B cell (primary cell): ENCODE measurements around the gene RAB24. TPM values are rescaled to one million over a fixed set of nuclear protein-coding genes. Genes with fewer than 3 reads are reported as not detected.

Experiments
- ATAC-seq: fragments of 200-7000 bp; cut with Tn5 transposase; one replicate; pipeline ENCODE4 v1.10.0; 2021; ENCODE audit warnings: low read depth, mild to moderate bottlenecking, moderate number of reproducible peaks, moderate library complexity
- CTCF ChIA-PET: fragments of 350-600 bp; sonication (Branson Sonifier 250); formaldehyde crosslinking; loops from one replicate; lab custom pipeline; 2021; ENCODE audit warnings: antibody characterized with exemption, inconsistent platforms; lab: Charles Lee
- POLR2A ChIA-PET: fragments of 350-600 bp; sonication (Branson Sonifier 250); formaldehyde crosslinking; loops from one replicate; lab custom pipeline; 2021; ENCODE audit warnings: antibody characterized with exemption; lab: Charles Lee
- DNase-seq: peaks from one replicate; pipeline ENCODE4 v3.0.0; 2013
- H2AFZ ChIP-seq: 2 replicates; pipeline ENCODE4 v1.6.1; 2012; ENCODE audit warnings: mild to moderate bottlenecking, low read depth, low read length; ENCODE audit not compliant: insufficient read depth, poor library complexity, severe bottlenecking
- H3K27ac ChIP-seq, 2 donors: 1 replicate in 1 of 2; 2 replicates in 1 of 2; pipeline ENCODE4 v1.5.1; 2012 to 2013; ENCODE audit warnings: low read length in 2 of 2, mild to moderate bottlenecking in 2 of 2, moderate library complexity in 1 of 2
- H3K27me3 ChIP-seq, 4 experiments: fragments of 200-600 bp in 1 of 4; sonication (generic) in 1 of 4; replicated peaks in 1 of 4; 1 replicate in 2 of 4; 2 replicates in 2 of 4; pipeline versions ENCODE4 v1.6.1 to v1.7.0; 2013 to 2016; ENCODE audit warnings: low read length in 3 of 4, mild to moderate bottlenecking in 2 of 4, mixed read lengths in 1 of 4, moderate library complexity in 1 of 4; ENCODE audit not compliant: insufficient read depth in 4 of 4, control insufficient read depth in 3 of 4; ENCODE audit errors: control extremely low read depth in 1 of 4
- H3K36me3 ChIP-seq, 2 experiments: replicated peaks in 1 of 2; 1 replicate in 1 of 2; 2 replicates in 1 of 2; pipeline versions ENCODE4 v1.6.1 to v1.7.1; 2013; ENCODE audit warnings: low read length in 1 of 2; ENCODE audit not compliant: insufficient read depth in 2 of 2, control insufficient read depth in 1 of 2; ENCODE audit errors: control extremely low read depth in 1 of 2, extremely low read depth in 1 of 2
- H3K4me1 ChIP-seq, 2 donors: fragments of 200-600 bp in 1 of 2; sonication (generic) in 1 of 2; 1 replicate in 1 of 2; 2 replicates in 1 of 2; pipeline versions ENCODE4 v1.5.1 to v1.6.1; 2013 to 2017; ENCODE audit warnings: low read length in 2 of 2; ENCODE audit not compliant: control insufficient read depth in 2 of 2, insufficient read depth in 2 of 2
- H3K4me2 ChIP-seq: replicated peaks from 2 replicates; pipeline ENCODE3; 2012; ENCODE audit warnings: mild to moderate bottlenecking, low read depth, low read length; ENCODE audit not compliant: poor library complexity, severe bottlenecking
- H3K4me3 ChIP-seq, 5 experiments: fragments of 200-600 bp in 1 of 5; sonication (generic) in 1 of 5; 1 replicate in 3 of 5; 2 replicates in 2 of 5; pipeline versions ENCODE4 v1.5.1 to v1.7.0; 2011 to 2016; ENCODE audit warnings: low read length in 4 of 5, mild to moderate bottlenecking in 4 of 5, low read depth in 2 of 5, control low read depth in 1 of 5, moderate library complexity in 1 of 5; ENCODE audit not compliant: insufficient read depth in 1 of 5; ENCODE audit errors: control extremely low read depth in 1 of 5, extremely low read depth in 1 of 5
- H3K79me2 ChIP-seq: fragments of 200-600 bp; sonication (generic); one replicate; pipeline ENCODE4 v1.6.0; 2016; ENCODE audit warnings: low read length; ENCODE audit not compliant: control insufficient read depth, insufficient read depth
- H3K9ac ChIP-seq: fragments of 200-600 bp; sonication (generic); 2 replicates; pipeline ENCODE4 v1.6.1; 2017; ENCODE audit warnings: mild to moderate bottlenecking, low read length, moderate library complexity
- H3K9me3 ChIP-seq, 3 donors: one replicate each; pipeline versions ENCODE4 v1.6.1 to v1.7.1; 2013; ENCODE audit warnings: low read length in 2 of 3; ENCODE audit not compliant: control insufficient read depth in 2 of 3, insufficient read depth in 1 of 3; ENCODE audit errors: control extremely low read depth in 1 of 3
- H4K20me1 ChIP-seq: 2 replicates; pipeline ENCODE4 v1.6.0; 2012; ENCODE audit warnings: mild to moderate bottlenecking, low read length; ENCODE audit not compliant: insufficient read depth, control insufficient read depth, poor library complexity, severe bottlenecking
- H3K27ac Mint-ChIP-seq: one replicate; pipeline ENCODE4 v1.8.0; 2021; ENCODE audit warnings: mixed read lengths
- H3K27me3 Mint-ChIP-seq: one replicate; pipeline ENCODE4 v1.8.0; 2021; ENCODE audit warnings: mixed read lengths
- H3K4me1 Mint-ChIP-seq: one replicate; pipeline ENCODE4 v1.8.0; 2021; ENCODE audit warnings: mixed read lengths
- H3K4me3 Mint-ChIP-seq: one replicate; pipeline ENCODE4 v1.8.0; 2021; ENCODE audit warnings: mixed read lengths
- H3K9me3 Mint-ChIP-seq: one replicate; pipeline ENCODE4 v1.8.0; 2022; ENCODE audit warnings: mixed read lengths; ENCODE audit not compliant: insufficient read depth
- EZH2 ChIP-seq: IDR thresholded peaks from 2 replicates; pipeline ENCODE4 v1.6.1; 2012; ENCODE audit warnings: borderline replicate concordance, low read depth, mild to moderate bottlenecking, moderate library complexity, low read length; ENCODE audit not compliant: insufficient read depth, poor library complexity, severe bottlenecking
- WGBS: methylation state at CpG from one replicate; pipeline ENCODE4 v1.1.5; 2013; ENCODE audit warnings: missing lambda C conversion rate; ENCODE audit not compliant: insufficient coverage; 5-methylcytosine and 5-hydroxymethylcytosine counted together
- intact Hi-C: fragments of 100-400 bp; cut with micrococcal nuclease; formaldehyde crosslinking; loops from one replicate; pipeline ENCODE4 v1.10.0; 2022
- polyA plus RNA-seq: library from polyadenylated mRNA; depleted of rRNA; stranded (reverse); fragments of >200 nt; gene quantifications from 2 replicates; pipeline ENCODE4 v1.2.3, GENCODE V29; 2012
- total RNA-seq, 2 donors: library from RNA; stranded (reverse); fragments of 120-200 nt in 1 of 2; gene quantifications; 1 replicate in 1 of 2; 2 replicates in 1 of 2; pipeline versions ENCODE4 v1.2.3 to v1.2.4, GENCODE V29; 2013 to 2022
- TF ChIP-seq, protein P1 (sequence below): fragments of 200-600 bp; IDR thresholded peaks from one replicate; pipeline ENCODE4 v1.8.0; 2022; ENCODE audit warnings: antibody characterized with exemption, mild to moderate bottlenecking

Gene RAB24
- total and polyA plus RNA-seq, 2 donors (not counting 1 experiment from before 2014, with no cell fraction given), result 38.3 to 147 TPM

DNA sequence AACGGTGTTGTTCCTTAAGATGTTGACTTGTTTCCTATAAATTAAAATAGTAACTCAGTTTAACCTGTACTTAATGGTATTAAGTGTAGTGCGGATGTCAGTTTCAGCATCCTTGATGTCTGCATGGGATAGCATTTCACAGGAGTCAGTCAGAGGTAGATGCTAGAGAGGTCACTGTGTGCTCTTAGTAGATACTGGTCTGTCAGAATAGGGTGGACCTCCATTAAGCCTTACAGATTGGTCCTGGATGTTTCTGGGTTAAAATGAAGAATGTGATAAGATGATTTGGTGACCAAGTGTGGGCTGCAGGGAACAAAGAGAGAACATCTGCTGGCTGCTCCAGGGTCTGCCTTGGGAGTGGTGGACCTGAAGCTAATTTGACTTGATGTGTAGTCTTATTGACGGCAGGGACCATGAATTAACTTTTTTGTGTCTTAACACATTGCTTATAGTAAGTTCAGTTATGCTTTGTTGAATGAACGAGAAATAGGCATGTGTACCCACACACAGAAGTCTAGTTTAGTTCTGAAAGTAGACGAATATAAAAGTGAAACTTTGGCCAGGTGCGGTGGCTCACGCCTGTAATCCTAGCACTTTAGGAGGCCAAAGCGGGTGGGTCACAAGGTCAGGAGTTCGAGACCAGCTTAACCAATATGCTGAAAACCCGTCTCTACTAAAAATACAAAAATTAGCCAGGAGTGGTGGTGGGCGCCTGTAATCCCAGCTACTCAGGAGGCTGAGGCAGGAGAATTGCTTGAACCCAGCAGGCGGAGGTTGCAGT is 12.5 kb downstream of the RAB24 start:
- H3K79me2 ChIP-seq, result no peaks in the 10 kb centered on the region
- no peaks in the 10 kb centered on the region for H4K20me1 ChIP-seq
- no peak overlapping the region for H3K4me3 ChIP-seq
- H3K4me3 Mint-ChIP-seq, result peak overlapping the region; percentile 17
- H3K4me1 ChIP-seq, result peaks cover 18 to 24% of the 10 kb centered on the region in 2 donors
- no peak for TF ChIP-seq EZH2
- TF ChIP-seq, protein P1, sequence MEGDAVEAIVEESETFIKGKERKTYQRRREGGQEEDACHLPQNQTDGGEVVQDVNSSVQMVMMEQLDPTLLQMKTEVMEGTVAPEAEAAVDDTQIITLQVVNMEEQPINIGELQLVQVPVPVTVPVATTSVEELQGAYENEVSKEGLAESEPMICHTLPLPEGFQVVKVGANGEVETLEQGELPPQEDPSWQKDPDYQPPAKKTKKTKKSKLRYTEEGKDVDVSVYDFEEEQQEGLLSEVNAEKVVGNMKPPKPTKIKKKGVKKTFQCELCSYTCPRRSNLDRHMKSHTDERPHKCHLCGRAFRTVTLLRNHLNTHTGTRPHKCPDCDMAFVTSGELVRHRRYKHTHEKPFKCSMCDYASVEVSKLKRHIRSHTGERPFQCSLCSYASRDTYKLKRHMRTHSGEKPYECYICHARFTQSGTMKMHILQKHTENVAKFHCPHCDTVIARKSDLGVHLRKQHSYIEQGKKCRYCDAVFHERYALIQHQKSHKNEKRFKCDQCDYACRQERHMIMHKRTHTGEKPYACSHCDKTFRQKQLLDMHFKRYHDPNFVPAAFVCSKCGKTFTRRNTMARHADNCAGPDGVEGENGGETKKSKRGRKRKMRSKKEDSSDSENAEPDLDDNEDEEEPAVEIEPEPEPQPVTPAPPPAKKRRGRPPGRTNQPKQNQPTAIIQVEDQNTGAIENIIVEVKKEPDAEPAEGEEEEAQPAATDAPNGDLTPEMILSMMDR, result no peak
- WGBS, result 70% methylated on average over 3 of the region's 12 CpGs
- peaks cover 28 to 79% of the 10 kb centered on the region in 2 experiments for H3K36me3 ChIP-seq
- H3K9me3 ChIP-seq, result no peaks in the 10 kb centered on the region
- no peaks in the 10 kb centered on the region for H3K27me3 Mint-ChIP-seq
- no peak overlapping the region for H3K9ac ChIP-seq
- DNase-seq, result peak; percentile 46
- peak; percentile 54 for ATAC-seq
- H3K27ac ChIP-seq, result peak overlapping the region in 1 of 2 donors; percentile 58
- peak overlapping the region; percentile 17 for H3K4me2 ChIP-seq
- POLR2A ChIA-PET, result no interaction called here
- no peaks in the 10 kb centered on the region for H3K9me3 Mint-ChIP-seq
- CTCF ChIA-PET, result no interaction called here
- intact Hi-C loops, result no loop called here
- no peaks in the 10 kb centered on the region for H3K27me3 ChIP-seq
- H3K4me1 Mint-ChIP-seq, result peaks cover 24% of the 10 kb centered on the region
- H3K27ac Mint-ChIP-seq, result peak overlapping the region; percentile 71
- H2AFZ ChIP-seq, result no peak overlapping the region

GRCh38 chr5:177288191-177288590 is 15.3 kb downstream of the RAB24 start:
- Histone ChIP-seq H4K20me1 (no peaks in the 10 kb centered on the region), H3K36me3 (peaks cover 22 to 75% of the 10 kb centered on the region in 2 experiments), H3K27ac (no peak overlapping the region), H2AFZ (no peak overlapping the region), H3K4me2 (no peak overlapping the region), H3K9ac (no peak overlapping the region), H3K4me1 (peaks cover 9 to 13% of the 10 kb centered on the region in 2 donors), H3K9me3 (no peaks in the 10 kb centered on the region), H3K27me3 (no peaks in the 10 kb centered on the region), H3K79me2 (no peaks in the 10 kb centered on the region), H3K4me3 (no peak overlapping the region)
- Mint-ChIP-seq H3K4me1 (peaks cover 15% of the 10 kb centered on the region), H3K27me3 (no peaks in the 10 kb centered on the region), H3K9me3 (no peaks in the 10 kb centered on the region), H3K27ac (no peak overlapping the region), H3K4me3 (no peak overlapping the region)
- TF ChIP-seq, protein P1, result no peak
- no peak for TF ChIP-seq EZH2
- ChIA-PET CTCF (no interaction called here), POLR2A (no interaction called here)
- WGBS, result 86% methylated on average over 1 of the region's 2 CpGs
- DNase-seq, result no peak
- ATAC-seq, result no peak
- intact Hi-C loops, result no loop called here
